ENCODE measurements around the gene C5orf47.

The C5orf47 gene

GRCh38 chr5:174044466-174045254 lies 55.7 kb downstream of the C5orf47 start:
- no peak for DNase-seq

GRCh38 chr5:174045470-174046025 lies 56.6 kb downstream of the C5orf47 start, which contains the start of gene NSG2:
Gene NSG2, plus strand, starts transcription at chr5:174045706. Its CDS starts 1,050 bp downstream, at chr5:174046756.
- peak; percentile 84 for DNase-seq

GRCh38 chr5:174046558-174046957 lies 57.6 kb downstream of the C5orf47 start:
- no peak for DNase-seq

- DNase-seq: no peak
Measured at GRCh38 chr5:174047472-174048099, 58.6 kb downstream of the C5orf47 start.

GRCh38 chr5:174052636-174053035 lies 63.7 kb downstream of the C5orf47 start:
- DNase-seq: no peak

GRCh38 chr5:174053905-174054304 lies 64.9 kb downstream of the C5orf47 start:
- DNase-seq: no peak
